Measurements from ENCODE around the gene IL12RB2. TPM values are rescaled to one million over a fixed set of nuclear protein-coding genes. Genes with fewer than 3 reads are reported as not detected.

The IL12RB2 gene
- total RNA-seq, 1 donor from 2014 or later = 0.06 TPM

DNA sequence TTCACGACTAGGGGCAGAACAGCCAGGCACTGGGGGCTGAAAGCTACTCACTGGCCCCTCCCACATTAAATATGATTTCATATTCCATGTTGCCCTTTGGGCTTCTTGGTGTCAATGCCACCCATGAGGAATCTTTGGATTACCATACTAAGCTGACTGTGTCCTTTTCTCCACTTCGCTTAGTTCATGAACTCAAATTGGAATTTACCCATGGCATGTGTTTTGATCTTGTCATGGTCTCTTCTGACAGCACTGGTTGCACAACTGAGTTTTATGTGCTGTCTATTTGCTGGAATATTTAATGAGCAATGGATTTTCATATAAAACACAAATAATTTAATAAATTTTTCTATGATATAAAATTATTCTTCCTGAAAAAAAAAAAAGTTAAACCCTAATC, 63.4 kb downstream of the IL12RB2 start:
- Mint-ChIP-seq H3K9me3 (no peaks in the 10 kb centered on the region), H3K4me1 (no peaks in the 10 kb centered on the region), H3K27me3 (ENCODE audit: insufficient read depth, low read depth) (no peaks in the 10 kb centered on the region), H3K4me3 (no peak overlapping the region), H3K36me3 (no peaks in the 10 kb centered on the region), H3K27ac (no peak overlapping the region)
- Histone ChIP-seq H3K4me1 (peaks cover 6% of the 10 kb centered on the region), H4K20me1 (ENCODE audit: low read depth) (no peaks in the 10 kb centered on the region), H3K4me3 (no peak overlapping the region), H3K9me3 (ENCODE audit: low read depth) (no peaks in the 10 kb centered on the region), H3K27me3 (no peaks in the 10 kb centered on the region), H3K27ac (no peak overlapping the region), H3K79me2 (ENCODE audit: low read depth) (no peaks in the 10 kb centered on the region), H3K36me3 (no peaks in the 10 kb centered on the region), H3K9ac (no peak overlapping the region), H2AFZ (replicated peaks) (no peak overlapping the region), H3K4me2 (no peak overlapping the region), H3F3A (ENCODE audit: low read depth) (no peaks in the 10 kb centered on the region)
- no peak for DNase-seq (ENCODE audit: low spot score)
- TF ChIP-seq EZH2phosphoT487 (IDR thresholded peaks at IDR 0.05) = no peak
- TF ChIP-seq, protein P1, sequence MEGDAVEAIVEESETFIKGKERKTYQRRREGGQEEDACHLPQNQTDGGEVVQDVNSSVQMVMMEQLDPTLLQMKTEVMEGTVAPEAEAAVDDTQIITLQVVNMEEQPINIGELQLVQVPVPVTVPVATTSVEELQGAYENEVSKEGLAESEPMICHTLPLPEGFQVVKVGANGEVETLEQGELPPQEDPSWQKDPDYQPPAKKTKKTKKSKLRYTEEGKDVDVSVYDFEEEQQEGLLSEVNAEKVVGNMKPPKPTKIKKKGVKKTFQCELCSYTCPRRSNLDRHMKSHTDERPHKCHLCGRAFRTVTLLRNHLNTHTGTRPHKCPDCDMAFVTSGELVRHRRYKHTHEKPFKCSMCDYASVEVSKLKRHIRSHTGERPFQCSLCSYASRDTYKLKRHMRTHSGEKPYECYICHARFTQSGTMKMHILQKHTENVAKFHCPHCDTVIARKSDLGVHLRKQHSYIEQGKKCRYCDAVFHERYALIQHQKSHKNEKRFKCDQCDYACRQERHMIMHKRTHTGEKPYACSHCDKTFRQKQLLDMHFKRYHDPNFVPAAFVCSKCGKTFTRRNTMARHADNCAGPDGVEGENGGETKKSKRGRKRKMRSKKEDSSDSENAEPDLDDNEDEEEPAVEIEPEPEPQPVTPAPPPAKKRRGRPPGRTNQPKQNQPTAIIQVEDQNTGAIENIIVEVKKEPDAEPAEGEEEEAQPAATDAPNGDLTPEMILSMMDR (IDR thresholded peaks at IDR 0.05) = no peak
- no peak for TF ChIP-seq EZH2 (IDR thresholded peaks at IDR 0.05)

DNA sequence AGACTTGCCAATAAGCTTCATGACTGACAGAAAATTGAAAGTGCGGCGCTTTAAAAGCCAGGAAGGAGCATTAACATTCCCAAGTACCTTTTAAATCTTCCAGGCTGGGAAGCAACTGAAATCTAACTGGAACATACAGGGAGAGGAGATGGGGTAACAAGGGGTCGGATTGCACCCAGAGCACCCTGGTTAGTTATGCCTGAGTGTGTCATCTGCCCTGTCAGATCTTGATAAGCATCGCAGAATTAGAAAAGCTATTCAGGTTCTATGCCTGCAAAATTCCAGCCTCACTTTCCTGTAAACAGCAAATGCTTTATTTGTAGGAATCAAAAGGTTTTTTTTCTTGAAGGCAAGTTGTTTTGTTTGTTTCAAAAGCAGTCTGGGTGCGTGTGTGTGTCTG, 64.0 kb downstream of the IL12RB2 start:
- Histone ChIP-seq H2AFZ (replicated peaks) (no peak overlapping the region), H3F3A (ENCODE audit: low read depth) (no peaks in the 10 kb centered on the region), H3K79me2 (ENCODE audit: low read depth) (no peaks in the 10 kb centered on the region), H3K4me1 (peaks cover 6% of the 10 kb centered on the region), H3K36me3 (no peaks in the 10 kb centered on the region), H3K4me2 (no peak overlapping the region), H3K9me3 (ENCODE audit: low read depth) (no peaks in the 10 kb centered on the region), H3K27me3 (no peaks in the 10 kb centered on the region), H3K4me3 (no peak overlapping the region), H3K27ac (no peak overlapping the region), H4K20me1 (ENCODE audit: low read depth) (no peaks in the 10 kb centered on the region), H3K9ac (no peak overlapping the region)
- H3K9me3 Mint-ChIP-seq = no peaks in the 10 kb centered on the region
- no peaks in the 10 kb centered on the region for H3K4me1 Mint-ChIP-seq
- no peaks in the 10 kb centered on the region for H3K27me3 Mint-ChIP-seq (ENCODE audit: insufficient read depth, low read depth)
- no peaks in the 10 kb centered on the region for H3K36me3 Mint-ChIP-seq
- DNase-seq (ENCODE audit: low spot score) = no peak
- no peak overlapping the region for H3K27ac Mint-ChIP-seq
- no peak for TF ChIP-seq EZH2phosphoT487 (IDR thresholded peaks at IDR 0.05)
- TF ChIP-seq EZH2 (IDR thresholded peaks at IDR 0.05) = no peak
- TF ChIP-seq, protein P1 (IDR thresholded peaks at IDR 0.05) = no peak
- H3K4me3 Mint-ChIP-seq = no peak overlapping the region

DNA sequence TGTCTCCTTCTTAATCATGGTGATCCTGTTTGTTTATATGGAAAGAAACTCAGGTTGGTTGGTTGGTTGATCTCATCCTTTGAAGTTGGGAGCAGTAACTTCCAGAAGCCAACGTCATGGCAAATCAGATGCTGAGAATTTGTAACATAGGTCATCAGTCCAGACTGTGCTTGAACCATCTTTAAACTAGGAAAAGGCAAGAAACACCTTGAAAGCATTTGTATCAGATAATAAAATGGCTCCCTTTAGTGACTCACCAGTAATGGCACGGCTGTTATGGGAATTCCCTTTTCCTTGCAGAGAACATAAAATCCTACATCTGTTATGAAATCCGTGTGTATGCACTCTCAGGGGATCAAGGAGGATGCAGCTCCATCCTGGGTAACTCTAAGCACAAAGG, 64.5 kb downstream of the IL12RB2 start:
- H2AFZ ChIP-seq (replicated peaks) = peak overlapping the region; percentile 6
- no peaks in the 10 kb centered on the region for H3K36me3 Mint-ChIP-seq
- H3K27ac Mint-ChIP-seq = no peak overlapping the region

More for the DNA sequence above, 64.5 kb downstream of the IL12RB2 start:
- H3K4me2 ChIP-seq = no peak overlapping the region
- H3K79me2 ChIP-seq (ENCODE audit: low read depth) = no peaks in the 10 kb centered on the region
- no peak for DNase-seq (ENCODE audit: low spot score)
- H3K4me3 ChIP-seq = no peak overlapping the region
- H3K9ac ChIP-seq = no peak overlapping the region
- no peaks in the 10 kb centered on the region for H3F3A ChIP-seq (ENCODE audit: low read depth)
- no peaks in the 10 kb centered on the region for H3K4me1 Mint-ChIP-seq
- H3K9me3 Mint-ChIP-seq = no peaks in the 10 kb centered on the region
- no peak overlapping the region for H3K27ac ChIP-seq
- TF ChIP-seq EZH2 (IDR thresholded peaks at IDR 0.05) (no peak), EZH2phosphoT487 (IDR thresholded peaks at IDR 0.05) (no peak)
- TF ChIP-seq, protein P1 (IDR thresholded peaks at IDR 0.05) = no peak
- H4K20me1 ChIP-seq (ENCODE audit: low read depth) = no peaks in the 10 kb centered on the region
- H3K4me1 ChIP-seq = peaks cover 6% of the 10 kb centered on the region
- no peaks in the 10 kb centered on the region for H3K36me3 ChIP-seq
- no peaks in the 10 kb centered on the region for H3K9me3 ChIP-seq (ENCODE audit: low read depth)
- no peaks in the 10 kb centered on the region for H3K27me3 Mint-ChIP-seq (ENCODE audit: insufficient read depth, low read depth)
- H3K27me3 ChIP-seq = no peaks in the 10 kb centered on the region
- H3K4me3 Mint-ChIP-seq = no peak overlapping the region

Data from neural progenitor cell (in vitro differentiated cells).